HCT116 (cell line): ENCODE measurements around the gene TNN. TPM values are rescaled to one million over a fixed set of nuclear protein-coding genes. Genes with fewer than 3 reads are reported as not detected.

Experiments used
- ATAC-seq: fragments of 200-7000 bp; cut with Tn5 transposase; 2 replicates; pipeline ENCODE4 v1.9.1; 2020; ENCODE audit warnings: mild to moderate bottlenecking, moderate library complexity
- BruUV-seq: library from RNA; stranded (reverse); fragments of 400-500 nt; replicated peaks from 2 replicates; lab custom pipeline; 2021; lab: Mats Ljungman, UMichigan
- CTCF ChIA-PET: fragments of 300-600 bp; sonication (Branson Sonifier 250); formaldehyde crosslinking; loops from one replicate; lab custom pipeline; 2021; ENCODE audit warnings: antibody characterized with exemption; lab: Charles Lee
- POLR2A ChIA-PET: fragments of 300-600, 350-600 bp; sonication (Branson Sonifier 250); formaldehyde crosslinking; loops from one replicate; lab custom pipeline; 2021; ENCODE audit warnings: antibody characterized with exemption; lab: Charles Lee
- RAD21 ChIA-PET, 2 experiments: fragments of 300-600 bp; sonication (Branson Sonifier 250); formaldehyde crosslinking; loops; one replicate each; lab custom pipeline; 2023; ENCODE audit warnings: low total read pairs in 2 of 2; ENCODE audit not compliant: uncharacterized antibody in 2 of 2, unreplicated experiment in 2 of 2, low non-redundant PET in 1 of 2; lab: Charles Lee
- DNase-seq: peaks from one replicate; pipeline ENCODE4 v3.0.0-alpha.2; 2010; ENCODE audit warnings: low read depth, low spot score
- H2AFZ ChIP-seq: fragments of 200-600 bp; shearing (Covaris generic), sonication (generic); 2 replicates; pipeline ENCODE4 v1.6.1; 2017; ENCODE audit warnings: low read depth, mixed run types, mixed read lengths, antibody characterized with exemption, low read length; ENCODE audit not compliant: poor library complexity, severe bottlenecking
- H3K27ac ChIP-seq: 2 replicates; pipeline ENCODE4 v1.5.1; 2012; ENCODE audit warnings: low read depth, low read length
- H3K27me3 ChIP-seq: fragments of 200-600 bp; sonication (generic); 2 replicates; pipeline ENCODE4 v1.6.1; 2016; ENCODE audit warnings: mixed run types, low read length, mixed read lengths; ENCODE audit not compliant: insufficient read depth
- H3K36me3 ChIP-seq, 2 experiments: fragments of 200-500 bp in 1 of 2; fragments of 200-600 bp in 1 of 2; sonication (Bioruptor generic) in 1 of 2; sonication (generic) in 1 of 2; 2 replicates each; pipeline versions ENCODE4 v1.5.1 to v1.6.1; 2014 to 2016; ENCODE audit warnings: low read length in 2 of 2, inconsistent platforms in 1 of 2, mixed read lengths in 1 of 2, mixed run types in 1 of 2; ENCODE audit not compliant: insufficient read depth in 2 of 2, control insufficient read depth in 1 of 2
- H3K4me1 ChIP-seq, 2 experiments: fragments of 200-600 bp in 1 of 2; sonication (generic) in 1 of 2; 2 replicates each; pipeline versions ENCODE4 v1.5.1 to v1.6.1; 2012 to 2017; ENCODE audit warnings: low read length in 2 of 2, inconsistent platforms in 1 of 2, mild to moderate bottlenecking in 1 of 2, mixed read lengths in 1 of 2, mixed run types in 1 of 2, moderate library complexity in 1 of 2; ENCODE audit not compliant: insufficient read depth in 2 of 2, control insufficient read depth in 1 of 2
- H3K4me2 ChIP-seq: fragments of 200-600 bp; sonication (generic); 2 replicates; pipeline ENCODE4 v1.6.1; 2017; ENCODE audit warnings: mixed run types, low read length, mixed read lengths
- H3K4me3 ChIP-seq, 2 experiments: fragments of 200-600 bp in 1 of 2; sonication (generic) in 1 of 2; replicated peaks in 1 of 2; 2 replicates each; pipeline ENCODE4 v1.5.1; 2011 to 2016; ENCODE audit warnings: low read length in 2 of 2, control low read depth in 1 of 2, low read depth in 1 of 2, mild to moderate bottlenecking in 1 of 2, mixed read lengths in 1 of 2, mixed run types in 1 of 2
- H3K79me2 ChIP-seq: fragments of 200-600 bp; sonication (generic); 2 replicates; pipeline ENCODE4 v1.6.1; 2017; ENCODE audit warnings: mild to moderate bottlenecking, mixed run types, low read length, moderate library complexity, mixed read lengths; ENCODE audit not compliant: insufficient read depth
- H3K9ac ChIP-seq: fragments of 200-600 bp; sonication (generic); 2 replicates; pipeline ENCODE4 v1.6.1; 2016; ENCODE audit warnings: low read length, mixed read lengths
- H3K9me2 ChIP-seq: fragments of 200-600 bp; sonication (generic), shearing (Covaris generic); 2 replicates; pipeline ENCODE4 v1.6.1; 2017; ENCODE audit warnings: mixed run types, mild to moderate bottlenecking, moderate library complexity; ENCODE audit not compliant: insufficient read depth
- H3K9me3 ChIP-seq, 2 experiments: fragments of 200-500 bp in 1 of 2; fragments of 200-600 bp in 1 of 2; sonication (Bioruptor generic) in 1 of 2; sonication (generic) in 1 of 2; 2 replicates each; pipeline ENCODE4 v1.6.1; 2014 to 2017; ENCODE audit warnings: low read length in 2 of 2, mixed read lengths in 2 of 2, inconsistent platforms in 1 of 2, low read depth in 1 of 2, mild to moderate bottlenecking in 1 of 2, mixed run types in 1 of 2, moderate library complexity in 1 of 2; ENCODE audit not compliant: control insufficient read depth in 1 of 2, insufficient read depth in 1 of 2
- H4K20me1 ChIP-seq: fragments of 200-600 bp; sonication (generic), shearing (Covaris generic); 2 replicates; pipeline ENCODE4 v1.6.1; 2017; ENCODE audit warnings: mixed run types, mild to moderate bottlenecking, moderate library complexity; ENCODE audit not compliant: insufficient read depth
- ATF3 ChIP-seq: IDR thresholded peaks from 2 replicates; pipeline ENCODE4 v1.6.1; 2012
- CBX3 ChIP-seq: IDR thresholded peaks from 2 replicates; pipeline ENCODE4 v1.6.1; 2012; ENCODE audit warnings: low read depth
- CTCF ChIP-seq, 3 experiments: fragments of 200-600 bp in 1 of 3; sonication (generic) in 1 of 3; IDR thresholded peaks in 2 of 3; conservative IDR thresholded peaks in 1 of 3; 2 replicates each; pipeline ENCODE4 v1.5.1; 2012 to 2017; ENCODE audit warnings: low read depth in 2 of 3, low read length in 2 of 3, antibody characterized with exemption in 1 of 3, borderline replicate concordance in 1 of 3, control low read depth in 1 of 3, mild to moderate bottlenecking in 1 of 3, mixed read lengths in 1 of 3, mixed run types in 1 of 3, moderate library complexity in 1 of 3; ENCODE audit not compliant: insufficient read depth in 1 of 3
- EGR1 ChIP-seq: IDR thresholded peaks from 2 replicates; pipeline ENCODE4 v1.6.1; 2012; ENCODE audit warnings: low read depth
- EZH2 ChIP-seq: fragments of 200-600 bp; sonication (generic); IDR thresholded peaks from 2 replicates; pipeline ENCODE4 v1.6.1; 2017; ENCODE audit warnings: antibody characterized with exemption, mixed run types
- EZH2phosphoT487 ChIP-seq: fragments of 200-600 bp; IDR thresholded peaks from 2 replicates; pipeline ENCODE4 v1.6.1; 2018; ENCODE audit warnings: antibody characterized with exemption, borderline replicate concordance
- FOSL1 ChIP-seq: IDR thresholded peaks from 2 replicates; pipeline ENCODE4 v1.6.1; 2012; ENCODE audit warnings: low read depth
- JUND ChIP-seq: IDR thresholded peaks from 2 replicates; pipeline ENCODE4 v1.6.1; 2012
- MAX ChIP-seq: IDR thresholded peaks from 2 replicates; pipeline ENCODE4 v1.6.1; 2012
- POLR2A ChIP-seq: IDR thresholded peaks from 2 replicates; pipeline ENCODE4 v1.7.0; 2011; ENCODE audit warnings: borderline replicate concordance; ENCODE audit not compliant: insufficient read depth, insufficient read length; ENCODE audit errors: extremely low read depth
- RAD21 ChIP-seq: IDR thresholded peaks from 2 replicates; pipeline ENCODE4 v1.6.1; 2012; ENCODE audit warnings: low read depth, mild to moderate bottlenecking
- REST ChIP-seq: IDR thresholded peaks from 2 replicates; pipeline ENCODE4 v1.6.1; 2012; ENCODE audit warnings: low read depth
- SIN3A ChIP-seq: IDR thresholded peaks from 2 replicates; pipeline ENCODE4 v1.6.1; 2012; ENCODE audit warnings: low read depth
- SP1 ChIP-seq: IDR thresholded peaks from 2 replicates; pipeline ENCODE4 v1.6.1; 2012; ENCODE audit warnings: low read depth
- SRF ChIP-seq: IDR thresholded peaks from 2 replicates; pipeline ENCODE4 v1.6.1; 2012; ENCODE audit warnings: low read depth
- TCF7L2 ChIP-seq: IDR thresholded peaks from 2 replicates; pipeline ENCODE4 v1.7.0; 2011; ENCODE audit warnings: borderline replicate concordance, inconsistent platforms; ENCODE audit not compliant: insufficient read depth, insufficient read length; ENCODE audit errors: extremely low read depth
- YY1 ChIP-seq: IDR thresholded peaks from 2 replicates; pipeline ENCODE4 v1.6.1; 2011; ENCODE audit warnings: low read length, low read depth, moderate library complexity, mild to moderate bottlenecking; ENCODE audit not compliant: insufficient replicate concordance; ENCODE audit errors: extremely low read depth
- ZBTB33 ChIP-seq: IDR thresholded peaks from 2 replicates; pipeline ENCODE4 v1.6.1; 2011; ENCODE audit warnings: mild to moderate bottlenecking, low read length, moderate library complexity; ENCODE audit not compliant: insufficient replicate concordance; ENCODE audit errors: extremely low read depth
- ZFX ChIP-seq: fragments of 450-650 bp; IDR thresholded peaks from 2 replicates; pipeline ENCODE4 v1.6.1; 2017
- ZNF274 ChIP-seq: fragments of 200-500 bp; sonication (Bioruptor generic); IDR thresholded peaks from 2 replicates; pipeline ENCODE4 v1.6.1; 2014; ENCODE audit warnings: mild to moderate bottlenecking, low read depth, low read length, inconsistent platforms
- intact Hi-C: fragments of 100-400 bp; cut with micrococcal nuclease; formaldehyde crosslinking; loops from 2 replicates; pipeline ENCODE4 v1.10.0; 2022
- total RNA-seq: library from RNA; stranded (reverse); gene quantifications from one replicate; pipeline ENCODE4 v1.2.1, GENCODE V29; 2021; ENCODE audit not compliant: unreplicated experiment

The TNN gene
- total RNA-seq, 1 experiment from 2014 or later, result not detected

GRCh38 chr1:175182201-175182746 lies 114.6 kb downstream of the TNN start:
- TF ChIP-seq EGR1, result no peak
- TF ChIP-seq TCF7L2, result no peak
- no peak for TF ChIP-seq SP1
- TF ChIP-seq POLR2A, result no peak
- TF ChIP-seq ZFX, result no peak
- TF ChIP-seq YY1, result no peak
- TF ChIP-seq REST, result no peak
- no peak for TF ChIP-seq SRF
- TF ChIP-seq CTCF (IDR thresholded peaks at IDR 0.05 in 2 of 3, conservative IDR thresholded peaks at IDR 0.05 in 1 of 3; ENCODE audit: borderline replicate concordance in 1 of 3, insufficient read depth in 1 of 3, low read depth in 2 of 3, low read length in 2 of 3), result no peak
- TF ChIP-seq RAD21, result no peak
- no peak for TF ChIP-seq ATF3
- no peak for TF ChIP-seq ZBTB33
- no peak for TF ChIP-seq EZH2
- TF ChIP-seq SIN3A, result no peak
- TF ChIP-seq CBX3, result no peak
- TF ChIP-seq EZH2phosphoT487, result no peak
- no peak for TF ChIP-seq ZNF274
- TF ChIP-seq JUND, result no peak
- TF ChIP-seq FOSL1, result no peak
- no peak for TF ChIP-seq MAX
- Histone ChIP-seq H3K4me2 (no peak overlapping the region), H3K79me2 (peaks cover 8% of the 10 kb centered on the region; the same call in 1 of the 2 replicates), H3K4me1 (peaks cover 6 to 16% of the 10 kb centered on the region in 2 experiments; a peak in 2 of 4 replicates), H3K9me2 (no peaks in the 10 kb centered on the region), H4K20me1 (no peaks in the 10 kb centered on the region), H3K27me3 (no peaks in the 10 kb centered on the region), H3K4me3 (no peak overlapping the region), H3K36me3 (no peaks in the 10 kb centered on the region), H3K9me3 (no peaks in the 10 kb centered on the region), H3K9ac (no peak overlapping the region), H3K27ac (no peak overlapping the region), H2AFZ (no peak overlapping the region)
- CTCF ChIA-PET, result no interaction called here
- RAD21 ChIA-PET, result no interaction called here
- intact Hi-C loops, result no loop called here
- POLR2A ChIA-PET, result interaction anchor here (1.3 kb wide), 1 partner anchor 13 kb away, joined by 4 read pairs; no protein-coding TSS in a partner anchor
- ATAC-seq, result no peak
- no peak for DNase-seq
- no TSS peak for BruUV-seq
